Kidney epithelial cell (primary cell): ENCODE measurements around the gene FADD. TPM values are rescaled to one million over a fixed set of nuclear protein-coding genes. Genes with fewer than 3 reads are reported as not detected.

Source experiments
- DNase-seq: peaks from one replicate; pipeline ENCODE4 v3.0.0-alpha.2; 2010; ENCODE audit warnings: low read depth
- H3K27me3 ChIP-seq: 2 replicates; pipeline ENCODE4 v1.6.0; 2011; ENCODE audit warnings: low read length; ENCODE audit not compliant: control insufficient read depth, insufficient read depth
- H3K36me3 ChIP-seq: 2 replicates; pipeline ENCODE4 v1.5.1; 2011; ENCODE audit warnings: low read length; ENCODE audit not compliant: control insufficient read depth, insufficient read depth
- H3K4me3 ChIP-seq: 2 replicates; pipeline ENCODE4 v1.5.1; 2011; ENCODE audit warnings: low read depth, mild to moderate bottlenecking, control low read depth, low read length
- total RNA-seq: library from RNA; depleted of rRNA; stranded (reverse); fragments of >200 nt; gene quantifications from 2 replicates; pipeline ENCODE4 v1.2.3, GENCODE V29; 2015
- TF ChIP-seq, protein P1 (sequence below): IDR thresholded peaks from 2 replicates; pipeline ENCODE4 v1.5.1; 2011; ENCODE audit warnings: mild to moderate bottlenecking, moderate library complexity, low read length, control low read depth, inconsistent platforms; ENCODE audit not compliant: insufficient read depth, poor library complexity, severe bottlenecking

FADD gene
- total RNA-seq, 1 donor from 2014 or later = 51.5 TPM

- Histone ChIP-seq H3K4me3 (no peak overlapping the region), H3K36me3 (no peaks in the 10 kb centered on the region)
- DNase-seq = no peak
These were observed 11.5 kb upstream of the FADD start for GRCh38 chr11:70191495-70192140.

DNA sequence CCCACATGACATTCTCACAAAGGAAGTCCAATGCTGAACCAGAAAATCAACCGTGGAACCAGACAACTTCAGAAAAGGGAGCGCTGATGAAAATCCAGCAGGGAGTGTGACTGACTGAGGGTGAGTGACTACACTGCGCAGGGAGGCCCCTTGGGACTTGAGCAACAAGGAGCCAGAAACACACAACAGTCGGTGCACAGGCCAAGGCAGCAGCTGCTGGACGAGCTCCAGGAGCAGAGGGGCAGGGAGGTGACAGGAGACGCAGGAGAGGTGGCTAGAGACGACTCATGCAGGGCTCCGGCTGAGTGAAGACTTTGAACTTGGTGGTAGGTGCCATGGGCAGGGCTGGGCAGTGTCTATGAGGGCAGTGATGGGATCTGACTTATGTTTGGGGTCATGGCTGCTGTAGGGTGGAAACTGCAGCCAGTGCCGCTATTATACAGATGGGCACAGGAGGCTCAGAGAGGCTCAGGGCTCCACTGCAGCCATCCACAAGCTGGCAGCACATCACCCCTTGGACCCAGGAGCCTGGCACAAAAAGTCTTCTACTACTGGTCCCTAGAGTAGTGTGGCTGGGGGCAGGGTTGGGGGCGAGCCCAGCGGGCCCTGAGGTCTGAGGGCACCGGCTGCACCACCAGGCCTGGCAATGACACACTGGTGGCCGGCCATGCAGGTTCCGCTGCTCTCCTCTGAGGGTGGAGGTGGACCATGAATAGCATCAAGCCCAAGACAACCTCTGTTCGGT lies 10.3 kb upstream of the FADD start:
- TF ChIP-seq, protein P1, sequence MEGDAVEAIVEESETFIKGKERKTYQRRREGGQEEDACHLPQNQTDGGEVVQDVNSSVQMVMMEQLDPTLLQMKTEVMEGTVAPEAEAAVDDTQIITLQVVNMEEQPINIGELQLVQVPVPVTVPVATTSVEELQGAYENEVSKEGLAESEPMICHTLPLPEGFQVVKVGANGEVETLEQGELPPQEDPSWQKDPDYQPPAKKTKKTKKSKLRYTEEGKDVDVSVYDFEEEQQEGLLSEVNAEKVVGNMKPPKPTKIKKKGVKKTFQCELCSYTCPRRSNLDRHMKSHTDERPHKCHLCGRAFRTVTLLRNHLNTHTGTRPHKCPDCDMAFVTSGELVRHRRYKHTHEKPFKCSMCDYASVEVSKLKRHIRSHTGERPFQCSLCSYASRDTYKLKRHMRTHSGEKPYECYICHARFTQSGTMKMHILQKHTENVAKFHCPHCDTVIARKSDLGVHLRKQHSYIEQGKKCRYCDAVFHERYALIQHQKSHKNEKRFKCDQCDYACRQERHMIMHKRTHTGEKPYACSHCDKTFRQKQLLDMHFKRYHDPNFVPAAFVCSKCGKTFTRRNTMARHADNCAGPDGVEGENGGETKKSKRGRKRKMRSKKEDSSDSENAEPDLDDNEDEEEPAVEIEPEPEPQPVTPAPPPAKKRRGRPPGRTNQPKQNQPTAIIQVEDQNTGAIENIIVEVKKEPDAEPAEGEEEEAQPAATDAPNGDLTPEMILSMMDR = no peak
- Histone ChIP-seq H3K4me3 (no peak overlapping the region), H3K36me3 (no peaks in the 10 kb centered on the region), H3K27me3 (peaks cover 2% of the 10 kb centered on the region)
- DNase-seq = no peak

More at GRCh38 chr11:70191495-70192140, 11.5 kb upstream of the FADD start:
- TF ChIP-seq, protein P1 = peak; percentile 93
- H3K27me3 ChIP-seq = peaks cover 2% of the 10 kb centered on the region

GRCh38 chr11:70193411-70194292 lies 9.4 kb upstream of the FADD start:
- Histone ChIP-seq H3K36me3 (no peaks in the 10 kb centered on the region), H3K4me3 (no peak overlapping the region), H3K27me3 (no peaks in the 10 kb centered on the region)
- TF ChIP-seq, protein P1 = no peak
- DNase-seq = no peak

DNA sequence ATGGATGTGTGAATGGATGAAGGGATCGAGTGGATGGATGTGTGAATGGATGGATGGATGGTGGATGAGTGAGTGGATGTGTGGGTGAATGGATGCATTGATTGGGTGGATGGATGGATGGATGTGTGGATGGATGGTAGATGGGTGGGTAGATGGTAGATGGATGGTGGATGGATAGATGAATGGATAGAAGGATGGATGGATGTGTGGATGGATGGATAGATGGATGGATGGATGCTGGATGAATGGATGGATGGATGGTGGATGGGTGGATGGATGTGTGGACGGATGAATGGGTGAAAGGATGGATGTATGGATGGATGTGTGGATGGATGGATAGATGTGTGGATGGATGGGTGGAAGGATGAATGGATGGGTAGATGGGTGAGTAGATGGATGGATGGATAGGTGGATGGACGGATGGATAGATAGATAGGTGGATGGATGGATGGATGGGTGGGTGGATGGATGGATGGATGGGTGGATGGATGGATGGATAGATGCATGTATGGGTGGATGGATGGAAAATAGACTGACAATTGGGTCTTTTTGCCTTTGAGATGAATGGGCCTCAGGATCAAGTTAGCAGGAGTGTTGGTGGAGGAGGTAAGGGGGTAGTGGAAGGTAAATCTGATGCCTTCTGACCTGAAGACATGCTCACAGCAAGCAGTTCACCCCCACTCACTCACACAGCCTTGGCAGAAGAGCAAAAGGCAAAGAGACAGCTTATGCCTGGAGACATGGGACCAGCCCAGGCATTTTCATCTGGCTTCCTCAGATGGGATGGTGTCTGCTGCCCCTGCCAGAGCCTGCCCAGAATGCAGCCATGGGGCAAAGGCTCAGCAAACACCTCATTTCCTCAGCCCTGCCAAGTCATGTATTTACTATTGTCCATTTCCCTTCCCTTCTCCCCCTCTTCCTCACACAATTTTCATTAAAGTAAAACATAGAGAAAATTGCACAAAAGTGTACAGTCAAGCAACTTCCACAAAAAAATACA lies 8.0 kb upstream of the FADD start:
- H3K36me3 ChIP-seq = no peaks in the 10 kb centered on the region

More for the DNA sequence above, 8.0 kb upstream of the FADD start:
- H3K4me3 ChIP-seq = no peak overlapping the region
- TF ChIP-seq, protein P1 = no peak
- H3K27me3 ChIP-seq = peaks cover 5% of the 10 kb centered on the region
- DNase-seq = no peak
